SH-SY5Y (cell line): ENCODE results near the gene PIGO.

ENCODE experiments used
- GATA2 ChIP-seq: IDR thresholded peaks from 2 replicates; pipeline ENCODE4 v1.6.1; 2011; ENCODE audit warnings: mild to moderate bottlenecking, low read depth, low read length
- GATA3 ChIP-seq: IDR thresholded peaks from 2 replicates; pipeline ENCODE4 v1.6.1; 2011; ENCODE audit warnings: low read depth, mild to moderate bottlenecking, low read length, moderate library complexity

GRCh38 chr9:35114840-35115628 is 18.6 kb upstream of the PIGO start:
- TF ChIP-seq GATA3 (no peak), GATA2 (no peak)
